Fibroblast of lung (primary cell): ENCODE results near the gene PUSL1. TPM values are rescaled to one million over a fixed set of nuclear protein-coding genes. Genes with fewer than 3 reads are reported as not detected.

ENCODE experiments used
- DNase-seq, 2 donors: peaks; one replicate each; pipeline versions ENCODE4 v3.0.0 to v3.0.0-alpha.2; 2010; ENCODE audit warnings: low read depth in 2 of 2
- H2AFZ ChIP-seq: 2 replicates; pipeline ENCODE4 v1.5.1; 2012; ENCODE audit warnings: low read length, control low read depth, inconsistent platforms
- H3K27ac ChIP-seq: 2 replicates; pipeline ENCODE4 v1.5.1; 2011; ENCODE audit warnings: low read length, control low read depth; ENCODE audit not compliant: insufficient read depth
- H3K27me3 ChIP-seq: 2 replicates; pipeline ENCODE4 v1.5.1; 2011; ENCODE audit warnings: mild to moderate bottlenecking, low read length; ENCODE audit not compliant: control insufficient read depth, insufficient read depth
- H3K36me3 ChIP-seq: 2 replicates; pipeline ENCODE4 v1.5.1; 2011; ENCODE audit warnings: low read length; ENCODE audit not compliant: control insufficient read depth, insufficient read depth
- H3K4me1 ChIP-seq: 2 replicates; pipeline ENCODE4 v1.5.1; 2011; ENCODE audit warnings: low read length; ENCODE audit not compliant: control insufficient read depth, insufficient read depth; ENCODE audit errors: extremely low read depth
- H3K4me2 ChIP-seq: 2 replicates; pipeline ENCODE4 v1.5.1; 2011; ENCODE audit warnings: low read length, control low read depth; ENCODE audit not compliant: insufficient read depth; ENCODE audit errors: extremely low read depth
- H3K4me3 ChIP-seq, 4 experiments: fragments of 200-600 bp in 1 of 4; sonication (generic) in 1 of 4; replicated peaks in 1 of 4; 2 replicates each; pipeline ENCODE4 v1.5.1; 2011 to 2016; ENCODE audit warnings: low read length in 4 of 4, low read depth in 3 of 4, mild to moderate bottlenecking in 3 of 4, control low read depth in 2 of 4, inconsistent platforms in 1 of 4, mixed read lengths in 1 of 4; ENCODE audit not compliant: insufficient read depth in 1 of 4; ENCODE audit errors: control extremely low read depth in 1 of 4
- H3K79me2 ChIP-seq: 2 replicates; pipeline ENCODE4 v1.5.1; 2012; ENCODE audit warnings: mild to moderate bottlenecking, low read length, inconsistent platforms; ENCODE audit not compliant: control insufficient read depth, insufficient read depth
- H3K9ac ChIP-seq: 2 replicates; pipeline ENCODE4 v1.5.1; 2011; ENCODE audit warnings: mild to moderate bottlenecking, low read length, control low read depth; ENCODE audit not compliant: insufficient read depth
- H3K9me3 ChIP-seq: 2 replicates; pipeline ENCODE4 v1.5.1; 2012; ENCODE audit warnings: low read depth, low read length; ENCODE audit not compliant: control insufficient read depth, insufficient read depth
- H4K20me1 ChIP-seq: 2 replicates; pipeline ENCODE4 v1.5.1; 2011; ENCODE audit warnings: low read length; ENCODE audit not compliant: control insufficient read depth, insufficient read depth; ENCODE audit errors: extremely low read depth
- EZH2 ChIP-seq: IDR thresholded peaks from 2 replicates; pipeline ENCODE4 v1.5.1; 2012; ENCODE audit warnings: low read length, control low read depth, mild to moderate bottlenecking; ENCODE audit errors: missing control alignments
- polyA plus RNA-seq, 2 donors: library from polyadenylated mRNA; depleted of rRNA in 1 of 2; stranded (reverse) in 1 of 2; unstranded in 1 of 2; fragments of >200 nt; gene quantifications; 2 replicates each; pipeline ENCODE4 v1.2.1, GENCODE V29; 2011 to 2012; ENCODE audit warnings: missing spikeins in 1 of 2
- total RNA-seq: library from RNA; depleted of rRNA; stranded (reverse); fragments of >200 nt; gene quantifications from 2 replicates; pipeline ENCODE4 v1.2.1, GENCODE V29; 2014
- TF ChIP-seq, protein P1 (sequence below), 2 donors: IDR thresholded peaks in 1 of 2; conservative IDR thresholded peaks in 1 of 2; 1 replicate in 1 of 2; 2 replicates in 1 of 2; pipeline ENCODE4 v1.5.1; 2011 to 2012; ENCODE audit warnings: low read length in 2 of 2, control low read depth in 1 of 2, inconsistent platforms in 1 of 2, low read depth in 1 of 2, mild to moderate bottlenecking in 1 of 2

Gene PUSL1
- total and polyA plus RNA-seq, 2 donors (not counting 1 experiment from before 2014, with no cell fraction given) = 7.1 to 12.7 TPM

DNA sequence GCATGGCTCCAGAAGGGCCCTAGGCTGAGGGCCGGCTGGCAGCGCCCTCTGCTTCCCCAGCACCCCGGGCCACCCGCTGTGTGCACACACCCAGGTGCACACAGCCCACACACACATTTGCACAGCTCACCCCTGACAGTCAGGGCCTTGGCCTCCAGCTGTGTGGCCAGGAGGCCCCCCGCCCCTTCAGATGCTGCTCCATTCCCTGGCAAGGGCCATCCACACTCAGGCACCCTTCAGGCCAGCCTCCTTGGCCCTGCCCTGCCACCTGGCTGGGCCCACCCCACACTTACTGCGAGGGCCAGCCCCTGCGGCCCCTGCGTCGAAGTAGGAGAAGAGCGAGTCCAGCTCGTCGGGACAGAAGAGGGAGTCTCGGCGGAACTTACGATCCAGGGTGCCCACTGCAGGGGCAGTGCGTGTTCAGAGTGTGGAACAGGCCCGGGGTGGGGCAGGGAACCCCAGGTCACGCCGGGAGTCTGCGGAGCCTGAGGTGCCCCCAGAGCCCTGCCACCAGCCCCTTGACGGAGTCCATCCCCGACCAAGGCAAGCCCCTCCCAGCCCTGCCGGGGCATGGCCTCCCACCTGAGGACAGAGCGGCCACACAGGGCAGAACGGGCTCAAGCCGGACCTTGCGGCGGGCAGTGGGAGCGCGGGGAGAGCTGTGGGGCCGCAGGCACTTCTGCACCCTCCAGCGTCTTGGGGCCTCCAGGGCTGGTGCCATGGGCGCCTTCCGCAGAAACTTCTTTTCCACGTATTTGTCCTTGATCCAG is 13.1 kb upstream of the PUSL1 start:
- no peak overlapping the region for H3K4me3 ChIP-seq
- no peaks in the 10 kb centered on the region for H4K20me1 ChIP-seq
- H3K4me1 ChIP-seq = no peaks in the 10 kb centered on the region
- H3K27ac ChIP-seq = no peak overlapping the region
- H3K79me2 ChIP-seq = no peaks in the 10 kb centered on the region
- H3K4me2 ChIP-seq = no peak overlapping the region
- H2AFZ ChIP-seq = no peak overlapping the region
- H3K27me3 ChIP-seq = no peaks in the 10 kb centered on the region
- TF ChIP-seq EZH2 = no peak
- TF ChIP-seq, protein P1, sequence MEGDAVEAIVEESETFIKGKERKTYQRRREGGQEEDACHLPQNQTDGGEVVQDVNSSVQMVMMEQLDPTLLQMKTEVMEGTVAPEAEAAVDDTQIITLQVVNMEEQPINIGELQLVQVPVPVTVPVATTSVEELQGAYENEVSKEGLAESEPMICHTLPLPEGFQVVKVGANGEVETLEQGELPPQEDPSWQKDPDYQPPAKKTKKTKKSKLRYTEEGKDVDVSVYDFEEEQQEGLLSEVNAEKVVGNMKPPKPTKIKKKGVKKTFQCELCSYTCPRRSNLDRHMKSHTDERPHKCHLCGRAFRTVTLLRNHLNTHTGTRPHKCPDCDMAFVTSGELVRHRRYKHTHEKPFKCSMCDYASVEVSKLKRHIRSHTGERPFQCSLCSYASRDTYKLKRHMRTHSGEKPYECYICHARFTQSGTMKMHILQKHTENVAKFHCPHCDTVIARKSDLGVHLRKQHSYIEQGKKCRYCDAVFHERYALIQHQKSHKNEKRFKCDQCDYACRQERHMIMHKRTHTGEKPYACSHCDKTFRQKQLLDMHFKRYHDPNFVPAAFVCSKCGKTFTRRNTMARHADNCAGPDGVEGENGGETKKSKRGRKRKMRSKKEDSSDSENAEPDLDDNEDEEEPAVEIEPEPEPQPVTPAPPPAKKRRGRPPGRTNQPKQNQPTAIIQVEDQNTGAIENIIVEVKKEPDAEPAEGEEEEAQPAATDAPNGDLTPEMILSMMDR (conservative IDR thresholded peaks at IDR 0.05 in 1 of 2, IDR thresholded peaks at IDR 0.05 in 1 of 2; ENCODE audit: low read depth in 1 of 2, low read length in 2 of 2) = no peak
- no peak for DNase-seq
- peaks cover 35% of the 10 kb centered on the region for H3K36me3 ChIP-seq
- no peaks in the 10 kb centered on the region for H3K9me3 ChIP-seq
- no peak overlapping the region for H3K9ac ChIP-seq

DNA sequence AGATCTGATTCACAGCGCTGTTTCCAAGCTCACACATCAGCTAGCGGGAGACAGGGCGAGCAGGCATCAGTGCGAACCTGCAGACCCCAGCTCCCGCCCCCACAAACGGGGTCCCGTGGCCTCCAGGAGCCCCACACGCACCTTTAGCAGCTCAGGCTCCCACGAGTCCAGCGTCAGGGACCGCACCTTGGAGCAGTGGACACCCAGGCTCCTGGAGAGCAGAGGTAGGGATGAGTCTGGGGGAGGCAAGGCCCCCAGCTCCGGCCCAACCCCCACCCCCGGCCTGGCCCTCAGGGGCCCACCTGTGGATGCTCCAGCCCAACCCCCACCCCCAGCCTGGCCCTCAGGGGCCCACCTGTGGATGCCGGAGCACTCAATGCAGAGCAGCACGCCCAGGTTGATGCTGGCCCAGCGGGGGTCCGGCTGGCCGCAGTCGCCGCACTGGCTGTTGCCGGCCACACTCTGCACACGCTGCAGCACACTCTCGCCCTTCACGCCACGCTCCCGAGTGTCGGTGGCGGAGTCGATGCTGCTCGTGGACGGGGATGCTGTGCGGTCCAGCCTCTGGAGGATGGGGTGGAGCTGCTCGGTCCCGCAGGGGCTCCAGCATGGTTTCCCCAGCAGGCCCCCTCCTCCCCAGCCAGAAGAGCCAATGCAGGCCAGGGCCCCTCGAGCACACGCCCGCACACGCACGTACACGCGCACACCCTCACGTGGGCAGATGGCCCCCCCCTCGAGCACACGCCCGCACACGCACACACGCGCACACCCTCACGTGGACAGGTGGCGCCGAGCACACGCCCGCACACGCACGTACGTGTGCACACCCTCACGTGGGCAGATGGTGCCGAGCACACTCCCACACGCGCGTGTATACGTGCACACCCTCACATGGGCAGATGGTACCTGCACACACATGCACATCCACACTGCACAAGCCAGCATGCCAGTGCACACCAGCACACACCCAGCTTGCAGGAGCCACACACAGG is 12.0 kb upstream of the PUSL1 start:
- no peak for TF ChIP-seq EZH2
- TF ChIP-seq, protein P1 (conservative IDR thresholded peaks at IDR 0.05 in 1 of 2, IDR thresholded peaks at IDR 0.05 in 1 of 2; ENCODE audit: low read depth in 1 of 2, low read length in 2 of 2) = no peak
- no peaks in the 10 kb centered on the region for H3K4me1 ChIP-seq

GRCh38 chr1:1297802-1298424 is 10.5 kb upstream of the PUSL1 start:
- DNase-seq = no peak
- Histone ChIP-seq H3K27ac (no peak overlapping the region), H2AFZ (no peak overlapping the region), H3K36me3 (peaks cover 39% of the 10 kb centered on the region), H3K4me2 (no peak overlapping the region), H3K9ac (no peak overlapping the region), H4K20me1 (no peaks in the 10 kb centered on the region), H3K4me3 (no peak overlapping the region), H3K79me2 (peaks cover under 1% of the 10 kb centered on the region), H3K4me1 (no peaks in the 10 kb centered on the region), H3K9me3 (no peaks in the 10 kb centered on the region), H3K27me3 (no peaks in the 10 kb centered on the region)
- TF ChIP-seq, protein P1 (conservative IDR thresholded peaks at IDR 0.05 in 1 of 2, IDR thresholded peaks at IDR 0.05 in 1 of 2; ENCODE audit: low read depth in 1 of 2, low read length in 2 of 2) = no peak
- TF ChIP-seq EZH2 = no peak

More for the DNA sequence above, 12.0 kb upstream of the PUSL1 start:
- Histone ChIP-seq H3K36me3 (peaks cover 36% of the 10 kb centered on the region), H3K4me3 (no peak overlapping the region), H3K79me2 (no peaks in the 10 kb centered on the region), H3K9ac (no peak overlapping the region), H3K27ac (no peak overlapping the region), H2AFZ (no peak overlapping the region), H3K27me3 (no peaks in the 10 kb centered on the region), H3K4me2 (no peak overlapping the region), H4K20me1 (no peaks in the 10 kb centered on the region), H3K9me3 (no peaks in the 10 kb centered on the region)
- no peak for DNase-seq
